K562 (cell line): ENCODE results near the gene KCNC3. TPM values are rescaled to one million over a fixed set of nuclear protein-coding genes. Genes with fewer than 3 reads are reported as not detected.

ENCODE experiments used
- BHLHE40 ChIP-seq: IDR thresholded peaks from 2 replicates; pipeline ENCODE4 v1.6.1; 2011; ENCODE audit warnings: low read length, improper control_type of control experiment
- CBX1 ChIP-seq: sonication (generic); IDR thresholded peaks from 2 replicates; pipeline ENCODE4 v1.6.1; 2016; ENCODE audit warnings: antibody characterized with exemption, low read depth, mild to moderate bottlenecking
- CTBP1 ChIP-seq: fragments of 450-650 bp; IDR thresholded peaks from 2 replicates; pipeline ENCODE4 v1.6.1; 2016; ENCODE audit warnings: borderline replicate concordance
- CXXC5 ChIP-seq: fragments of 250-450 bp; sonication (Bioruptor Pico); IDR thresholded peaks from 2 replicates; pipeline ENCODE4 v1.8.0; 2022; ENCODE audit warnings: inconsistent platforms, mild to moderate bottlenecking, moderate library complexity
- DLX4 ChIP-seq: fragments of 250-450 bp; sonication (Bioruptor Pico); IDR thresholded peaks from 2 replicates; pipeline ENCODE4 v1.6.1; 2021; ENCODE audit warnings: mild to moderate bottlenecking
- DNMT1 ChIP-seq: fragments of 450-650 bp; IDR thresholded peaks from 2 replicates; pipeline ENCODE4 v1.6.1; 2016; ENCODE audit warnings: antibody characterized with exemption, mild to moderate bottlenecking
- ELF1 ChIP-seq: fragments of 200-800 bp; sonication (Bioruptor generic); IDR thresholded peaks from 2 replicates; pipeline ENCODE4 v1.6.1; 2016; ENCODE audit warnings: missing genetic modification characterization, missing compliant biosample characterization
- ELF4 ChIP-seq: fragments of 450-650 bp; formaldehyde crosslinking; IDR thresholded peaks from 2 replicates; pipeline ENCODE4 v1.4.0; 2022; ENCODE audit warnings: missing genetic modification characterization
- ETS1 ChIP-seq: conservative IDR thresholded peaks from 2 replicates; pipeline ENCODE4 v1.6.1; 2011; ENCODE audit warnings: low read depth, mild to moderate bottlenecking, low read length; ENCODE audit not compliant: control insufficient read depth
- GTF2F1 ChIP-seq: IDR thresholded peaks from 2 replicates; pipeline ENCODE4 v1.6.1; 2011; ENCODE audit warnings: low read depth, low read length, improper control_type of control experiment
- HMGXB4 ChIP-seq: sonication (generic); formaldehyde crosslinking; IDR thresholded peaks from 2 replicates; pipeline ENCODE4 v1.8.1; 2023; ENCODE audit warnings: mild to moderate bottlenecking, missing genetic modification reagents
- JUN ChIP-seq, 2 experiments: sonication (generic) in 1 of 2; formaldehyde crosslinking in 1 of 2; IDR thresholded peaks; 2 replicates each; pipeline versions ENCODE4 v1.6.1 to v1.8.0; 2012 to 2022; ENCODE audit warnings: borderline replicate concordance in 2 of 2, mild to moderate bottlenecking in 2 of 2, improper control_type of control experiment in 1 of 2, low read depth in 1 of 2, low read length in 1 of 2, missing genetic modification reagents in 1 of 2
- NONO ChIP-seq, 2 experiments: fragments of 200-400 bp in 1 of 2; fragments of 450-650 bp in 1 of 2; formaldehyde crosslinking in 1 of 2; IDR thresholded peaks; 2 replicates each; pipeline ENCODE4 v1.6.1; 2017; ENCODE audit warnings: low read depth in 2 of 2, mild to moderate bottlenecking in 2 of 2, moderate library complexity in 2 of 2, low read length in 1 of 2
- PTBP1 ChIP-seq: fragments of 200-400 bp; formaldehyde crosslinking; IDR thresholded peaks from 2 replicates; pipeline ENCODE4 v1.6.1; 2017; ENCODE audit warnings: low read depth, low read length
- SMAD4 ChIP-seq: fragments of 250-450 bp; sonication (Bioruptor Pico); conservative IDR thresholded peaks from 2 replicates; pipeline ENCODE4 v1.8.0; 2021; ENCODE audit warnings: inconsistent platforms, mild to moderate bottlenecking, moderate library complexity
- SMC3 ChIP-seq: conservative IDR thresholded peaks from 2 replicates; pipeline ENCODE4 v1.6.1; 2011; ENCODE audit warnings: low read depth, low read length, improper control_type of control experiment; ENCODE audit not compliant: insufficient read depth
- STAT6 ChIP-seq: sonication (generic); formaldehyde crosslinking; IDR thresholded peaks from 2 replicates; pipeline ENCODE4 v1.8.1; 2023; ENCODE audit warnings: mild to moderate bottlenecking, missing genetic modification reagents
- ZNF586 ChIP-seq: fragments of 450-650 bp; formaldehyde crosslinking; conservative IDR thresholded peaks from 2 replicates; pipeline ENCODE4 v1.4.0; 2020; ENCODE audit warnings: mild to moderate bottlenecking, moderate library complexity
- polyA plus RNA-seq, 8 experiments: library from polyadenylated mRNA; depleted of rRNA in 4 of 8; stranded (reverse) in 5 of 8; unstranded in 3 of 8; fragments of >200 nt; fragmentation: Nextera tagmentation in 2 of 8; fragmentation: Illumina TruSeq in 1 of 8; extraction: Ambion mirVana in 2 of 8; extraction: Trizol in 1 of 8; gene quantifications; 2 replicates each; pipeline versions ENCODE4 v1.2.1 to v1.2.3, GENCODE V29; 2011 to 2014; ENCODE audit warnings: inconsistent platforms in 1 of 8, missing spikeins in 1 of 8
- total RNA-seq, 7 experiments: library from RNA; depleted of rRNA in 6 of 7; stranded (reverse); fragments of >200 nt in 6 of 7; fragmentation: Illumina TruSeq in 2 of 7; extraction: Trizol in 2 of 7; gene quantifications; 2 replicates each; pipeline versions ENCODE4 v1.2.1 to v1.2.3, GENCODE V29; 2011 to 2021; ENCODE audit warnings: low replicate concordance in 1 of 7

The KCNC3 gene
- total and polyA plus RNA-seq, 9 of the 15 experiments (the other 6 are each of a cell fraction or from before 2014, with no cell fraction given): 0.03 to 26.2 (median 2.0) TPM

GRCh38 chr19:50357178-50358100 lies 28.3 kb upstream of the KCNC3 start (continued):
- peak; percentile 76; the same call in 1 of the 2 replicates for TF ChIP-seq CTBP1
- 0 out of 2 replicates have a peak, but pooled peaks have one; percentile 50 for TF ChIP-seq PTBP1
- peak; percentile 78 for TF ChIP-seq JUN (IDR thresholded peaks at IDR 0.05; ENCODE audit: borderline replicate concordance, low read depth, low read length)
- TF ChIP-seq JUN (CRISPR knock-in tag; IDR thresholded peaks at IDR 0.05; ENCODE audit: borderline replicate concordance): no peak; the same call in 1 of the 2 replicates
- TF ChIP-seq DNMT1: no peak
- TF ChIP-seq ZNF586 (CRISPR knock-in tag): no peak
- TF ChIP-seq ELF1: no peak
- 0 out of 4 replicates have a peak, but pooled peaks of 1 of the 2 experiments have one; percentile 21 for TF ChIP-seq NONO (IDR thresholded peaks at IDR 0.05; ENCODE audit: low read depth in 2 of 2, low read length in 1 of 2)
- peak; percentile 82 for TF ChIP-seq CXXC5
- no peak; the same call in 1 of the 2 replicates for TF ChIP-seq STAT6 (CRISPR knock-in tag)
- no peak for TF ChIP-seq DLX4 (CRISPR knock-in tag)
- TF ChIP-seq HMGXB4 (CRISPR knock-in tag): peak; percentile 42; the same call in 1 of the 2 replicates
- TF ChIP-seq SMC3: peak; percentile 81
- 0 out of 2 replicates have a peak, but pooled peaks have one; percentile 78 for TF ChIP-seq SMAD4 (CRISPR knock-in tag)
- 0 out of 2 replicates have a peak, but pooled peaks have one; percentile 50 for TF ChIP-seq ELF4 (CRISPR knock-in tag)
- TF ChIP-seq GTF2F1: no peak
- TF ChIP-seq BHLHE40: 0 out of 2 replicates have a peak, but pooled peaks have one; percentile 7
- TF ChIP-seq ETS1: no peak
- no peak for TF ChIP-seq CBX1
